Lung (tissue), 12 donors: ENCODE data around the gene MKRN2OS. TPM values are rescaled to one million over a fixed set of nuclear protein-coding genes. Genes with fewer than 3 reads are reported as not detected.

Source experiments
- ATAC-seq: fragments of 200-7000 bp; cut with Tn5 transposase; one replicate; pipeline ENCODE4 v1.9.1; 2020; ENCODE audit warnings: moderate number of reproducible peaks; ENCODE audit not compliant: insufficient read depth, low FRiP score
- DNase-seq, 3 donors: peaks; one replicate each; pipeline ENCODE4 v3.0.0-alpha.2; 2013 to 2017
- H3K27ac ChIP-seq, 2 donors: one replicate each; pipeline ENCODE4 v1.5.1; 2013; ENCODE audit warnings: mild to moderate bottlenecking in 2 of 2, moderate library complexity in 2 of 2, control low read depth in 1 of 2, inconsistent platforms in 1 of 2, low read depth in 1 of 2, low read length in 1 of 2
- H3K27me3 ChIP-seq, 3 donors: one replicate each; pipeline ENCODE4 v1.5.1; 2013; ENCODE audit warnings: low read length in 2 of 3; ENCODE audit not compliant: control insufficient read depth in 3 of 3, insufficient read depth in 3 of 3
- H3K36me3 ChIP-seq, 4 donors: one replicate each; pipeline ENCODE4 v1.5.1; 2013; ENCODE audit warnings: low read length in 4 of 4, mild to moderate bottlenecking in 1 of 4, moderate library complexity in 1 of 4; ENCODE audit not compliant: control insufficient read depth in 4 of 4, insufficient read depth in 4 of 4
- H3K4me1 ChIP-seq, 5 donors: one replicate each; pipeline ENCODE4 v1.5.1; 2013; ENCODE audit warnings: low read length in 5 of 5, mild to moderate bottlenecking in 2 of 5, moderate library complexity in 1 of 5; ENCODE audit not compliant: control insufficient read depth in 5 of 5, insufficient read depth in 5 of 5
- H3K4me3 ChIP-seq: one replicate; pipeline ENCODE4 v1.5.1; 2013; ENCODE audit warnings: mild to moderate bottlenecking, control low read depth, moderate library complexity
- H3K9ac ChIP-seq, 2 donors: one replicate each; pipeline ENCODE4 v1.5.1; 2013; ENCODE audit warnings: low read length in 2 of 2, control low read depth in 1 of 2; ENCODE audit not compliant: insufficient read depth in 1 of 2
- H3K9me3 ChIP-seq, 4 donors: one replicate each; pipeline ENCODE4 v1.5.1; 2013; ENCODE audit warnings: low read length in 3 of 4, mild to moderate bottlenecking in 1 of 4, moderate library complexity in 1 of 4; ENCODE audit not compliant: control insufficient read depth in 4 of 4, insufficient read depth in 3 of 4
- WGBS, 2 donors: extraction: QIAGEN DNeasy Blood & Tissue Kit; methylation state at CpG; one replicate each; pipeline ENCODE4 v1.1.7; 2013; 5-methylcytosine and 5-hydroxymethylcytosine counted together
- polyA plus RNA-seq, 2 donors: library from polyadenylated mRNA; stranded (reverse); fragments of 200-250 nt; gene quantifications; one replicate each; pipeline ENCODE4 v1.2.1, GENCODE V29; 2013
- total RNA-seq, 2 donors: library from RNA; depleted of rRNA in 1 of 2; stranded (reverse); fragments of >200 nt in 1 of 2; gene quantifications; one replicate each; pipeline ENCODE4 v1.2.1, GENCODE V29; 2014 to 2021
- TF ChIP-seq, protein P1 (sequence below): IDR thresholded peaks from 2 replicates; pipeline ENCODE4 v1.5.1; 2012; ENCODE audit warnings: mild to moderate bottlenecking; ENCODE audit errors: control extremely low read depth, extremely low read depth
- donor health status: control.
- donor health status: control.
- donor health status: Bipolar disorder and iron deficiency.
- donor health status: healthy.
- donor health status: DM: yes; HTN: yes; CAD: no.

The MKRN2OS gene
- total and polyA plus RNA-seq, 4 donors = 0.62 to 1.3 (median 1.1) TPM; not detected in 1

DNA sequence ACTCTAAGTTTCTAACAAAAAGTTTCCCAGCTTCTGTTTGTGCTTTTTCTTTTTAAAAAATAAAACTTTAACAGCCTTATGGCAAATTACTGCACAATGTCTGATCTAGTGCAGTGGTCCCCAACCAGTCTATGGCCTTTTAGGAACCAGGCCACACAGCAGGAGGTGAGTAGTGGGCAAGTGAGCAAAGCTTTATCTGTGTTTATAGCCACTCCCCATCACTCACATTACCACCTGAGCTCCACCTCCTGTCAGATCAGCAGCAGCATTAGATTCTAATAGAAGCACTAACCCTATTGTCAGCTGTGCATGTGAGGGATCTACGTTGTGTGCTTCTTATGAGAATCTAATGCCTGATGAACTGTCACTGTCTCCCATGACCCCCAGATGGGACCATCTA, 17.2 kb upstream of the MKRN2OS start:
- H3K9ac ChIP-seq = no peak overlapping the region
- TF ChIP-seq, protein P1, sequence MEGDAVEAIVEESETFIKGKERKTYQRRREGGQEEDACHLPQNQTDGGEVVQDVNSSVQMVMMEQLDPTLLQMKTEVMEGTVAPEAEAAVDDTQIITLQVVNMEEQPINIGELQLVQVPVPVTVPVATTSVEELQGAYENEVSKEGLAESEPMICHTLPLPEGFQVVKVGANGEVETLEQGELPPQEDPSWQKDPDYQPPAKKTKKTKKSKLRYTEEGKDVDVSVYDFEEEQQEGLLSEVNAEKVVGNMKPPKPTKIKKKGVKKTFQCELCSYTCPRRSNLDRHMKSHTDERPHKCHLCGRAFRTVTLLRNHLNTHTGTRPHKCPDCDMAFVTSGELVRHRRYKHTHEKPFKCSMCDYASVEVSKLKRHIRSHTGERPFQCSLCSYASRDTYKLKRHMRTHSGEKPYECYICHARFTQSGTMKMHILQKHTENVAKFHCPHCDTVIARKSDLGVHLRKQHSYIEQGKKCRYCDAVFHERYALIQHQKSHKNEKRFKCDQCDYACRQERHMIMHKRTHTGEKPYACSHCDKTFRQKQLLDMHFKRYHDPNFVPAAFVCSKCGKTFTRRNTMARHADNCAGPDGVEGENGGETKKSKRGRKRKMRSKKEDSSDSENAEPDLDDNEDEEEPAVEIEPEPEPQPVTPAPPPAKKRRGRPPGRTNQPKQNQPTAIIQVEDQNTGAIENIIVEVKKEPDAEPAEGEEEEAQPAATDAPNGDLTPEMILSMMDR = no peak
- no peak overlapping the region for H3K4me3 ChIP-seq
- WGBS, 2 donors = 77 to 86% methylated on average over 1 of the region's 1 CpG
- H3K27me3 ChIP-seq = no peaks in the 10 kb centered on the region
- no peak for ATAC-seq
- no peak for DNase-seq
- no peaks in the 10 kb centered on the region for H3K9me3 ChIP-seq
- peaks cover 5 to 23% (median 12%) of the 10 kb centered on the region in 5 donors for H3K4me1 ChIP-seq
- H3K36me3 ChIP-seq = peaks cover 0 to 2% (median 0%) of the 10 kb centered on the region in 4 donors
- no peak overlapping the region for H3K27ac ChIP-seq

GRCh38 chr3:12561397-12561796, 16.1 kb upstream of the MKRN2OS start:
- Histone ChIP-seq H3K36me3 (peaks cover 0 to 2% (median 0%) of the 10 kb centered on the region in 4 donors), H3K4me1 (peaks cover 5 to 24% (median 12%) of the 10 kb centered on the region in 5 donors), H3K27me3 (no peaks in the 10 kb centered on the region), H3K4me3 (no peak overlapping the region), H3K27ac (peak overlapping the region in 1 of 2 donors; percentile 7), H3K9me3 (no peaks in the 10 kb centered on the region), H3K9ac (no peak overlapping the region)
- WGBS, 2 donors = 84 to 85% methylated on average over 2 of the region's 2 CpGs
- no peak for ATAC-seq
- DNase-seq = no peak
- TF ChIP-seq, protein P1 = no peak

DNA sequence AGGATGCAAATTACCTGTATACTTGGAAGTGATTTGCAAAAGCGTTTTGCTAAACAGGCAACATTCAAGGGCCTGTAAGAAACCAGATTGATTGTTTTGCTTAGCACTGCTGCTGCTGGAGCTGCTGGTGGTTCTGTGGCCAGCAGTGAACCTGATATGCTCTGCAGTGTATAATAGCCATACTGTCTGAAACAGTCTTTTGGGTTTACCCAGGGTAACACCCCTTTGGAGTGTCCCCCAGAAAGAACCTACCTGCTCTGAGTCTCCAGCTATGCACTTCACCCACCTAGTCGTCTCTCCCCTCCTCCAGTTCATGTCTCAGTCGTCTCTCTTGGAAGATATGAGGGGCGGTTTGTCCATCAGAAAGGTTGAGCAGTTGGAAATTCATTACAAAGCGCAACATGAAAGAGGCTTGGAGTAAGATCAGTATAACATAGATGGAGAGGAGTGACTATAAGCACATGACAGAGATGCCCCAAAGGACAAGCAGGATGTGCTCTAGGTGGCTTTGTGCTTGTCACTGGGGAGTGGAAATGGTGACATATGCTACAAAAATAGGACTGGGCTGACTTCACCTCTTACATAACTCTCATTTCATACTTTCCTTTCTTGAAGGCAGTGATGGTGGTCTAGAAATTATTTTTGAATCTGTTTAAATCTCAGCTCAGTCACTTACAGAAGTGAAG, 15.3 kb upstream of the MKRN2OS start:
- WGBS, 2 donors = 83 to 88% methylated on average over 5 of the region's 5 CpGs
- no peaks in the 10 kb centered on the region for H3K9me3 ChIP-seq
- H3K27me3 ChIP-seq = no peaks in the 10 kb centered on the region
- peaks cover 0 to 2% (median 0%) of the 10 kb centered on the region in 4 donors for H3K36me3 ChIP-seq
- H3K4me3 ChIP-seq = no peak overlapping the region
- TF ChIP-seq, protein P1 = no peak
- H3K27ac ChIP-seq = peak overlapping the region in 1 of 2 donors; percentile 37
- no peak overlapping the region for H3K9ac ChIP-seq
- H3K4me1 ChIP-seq = peaks cover 5 to 24% (median 12%) of the 10 kb centered on the region in 5 donors
- no peak for DNase-seq
- no peak for ATAC-seq

DNA sequence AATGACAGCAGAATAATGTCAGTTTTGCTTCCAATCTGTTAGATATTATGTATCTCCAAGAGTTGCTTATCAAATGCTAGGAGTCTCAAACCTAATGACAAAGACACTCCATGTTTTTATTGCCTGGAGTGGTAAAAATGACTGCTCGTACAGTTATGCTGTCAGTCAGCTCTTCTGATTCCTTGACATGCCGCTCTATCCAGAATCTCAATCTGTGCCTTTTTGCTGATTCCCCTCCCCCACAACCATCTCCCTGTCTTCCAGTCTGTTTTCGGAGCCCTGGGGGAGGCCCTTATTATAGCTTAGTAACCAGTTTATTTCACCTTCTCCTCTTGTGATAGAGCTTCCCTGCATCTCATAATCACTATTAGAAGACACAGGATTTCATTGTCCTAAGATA, 14.2 kb upstream of the MKRN2OS start:
- no peak for DNase-seq
- no peaks in the 10 kb centered on the region for H3K27me3 ChIP-seq
- H3K4me1 ChIP-seq = peaks cover 5 to 24% (median 12%) of the 10 kb centered on the region in 5 donors
- TF ChIP-seq, protein P1 = no peak
- H3K36me3 ChIP-seq = peaks cover 0 to 2% (median 0%) of the 10 kb centered on the region in 4 donors
- WGBS, 2 donors = 90 to 94% methylated on average over 3 of the region's 3 CpGs
- H3K9me3 ChIP-seq = no peaks in the 10 kb centered on the region
- no peak overlapping the region for H3K4me3 ChIP-seq
- H3K9ac ChIP-seq = no peak overlapping the region
- no peak overlapping the region for H3K27ac ChIP-seq
- no peak for ATAC-seq
